Muscle of leg (tissue), 11 donors: Measurements from ENCODE around the gene ITPR2. TPM values are rescaled to one million over a fixed set of nuclear protein-coding genes. Genes with fewer than 3 reads are reported as not detected.
"Not testable (repeated sequence)": the region's sequence is repeated elsewhere in the genome, so short reads cannot be mapped to it uniquely, and the experiment has no call there.

Experiments
- DNase-seq: peaks from one replicate; pipeline ENCODE4 v3.0.0; 2013
- H3K27ac ChIP-seq: one replicate; pipeline ENCODE4 v1.5.1; 2013; ENCODE audit warnings: mild to moderate bottlenecking, low read length, control low read depth
- H3K27me3 ChIP-seq: one replicate; pipeline ENCODE4 v1.6.1; 2013; ENCODE audit warnings: low read length; ENCODE audit not compliant: control insufficient read depth, insufficient read depth
- H3K36me3 ChIP-seq: one replicate; pipeline ENCODE4 v1.6.1; 2013; ENCODE audit warnings: low read length; ENCODE audit not compliant: control insufficient read depth, insufficient read depth
- H3K4me1 ChIP-seq: one replicate; pipeline ENCODE4 v1.6.1; 2013; ENCODE audit warnings: low read length; ENCODE audit not compliant: control insufficient read depth, insufficient read depth
- H3K4me3 ChIP-seq: one replicate; pipeline ENCODE4 v1.5.1; 2013; ENCODE audit warnings: low read length, control low read depth
- H3K9me3 ChIP-seq: replicated peaks from 2 replicates; pipeline ENCODE4 v1.6.1; 2013; ENCODE audit warnings: low read depth, low read length; ENCODE audit not compliant: control insufficient read depth
- WGBS: methylation state at CpG from one replicate; pipeline ENCODE4 v1.1.5; 2013; ENCODE audit warnings: missing lambda C conversion rate; ENCODE audit not compliant: insufficient coverage; 5-methylcytosine and 5-hydroxymethylcytosine counted together
- polyA plus RNA-seq, 8 donors: library from polyadenylated mRNA; unstranded; fragments of 120-200 nt; gene quantifications; one replicate each; pipeline versions ENCODE4 v1.2.1 to v1.2.3, GENCODE V29; 2013; ENCODE audit warnings: inconsistent platforms in 1 of 8, low replicate concordance in 1 of 8; ENCODE audit not compliant: insufficient read length in 8 of 8, insufficient read depth in 1 of 8
- total RNA-seq: library from RNA; stranded (reverse); fragments of 120-200 nt; gene quantifications from one replicate; pipeline ENCODE4 v1.2.4, GENCODE V29; 2013

The ITPR2 gene
- total and polyA plus RNA-seq, 9 donors: 1.9 to 5.8 (median 3.5) TPM

GRCh38 chr12:26617513-26617912 lies 215.5 kb downstream of the ITPR2 start:
- Histone ChIP-seq H3K4me3 (no peak overlapping the region), H3K27me3 (no peaks in the 10 kb centered on the region), H3K27ac (no peak overlapping the region), H3K36me3 (no peaks in the 10 kb centered on the region), H3K4me1 (peaks cover 2% of the 10 kb centered on the region), H3K9me3 (no peaks in the 10 kb centered on the region)
- WGBS: 91% methylated on average over 1 of the region's 1 CpG
- no peak for DNase-seq

GRCh38 chr12:26614011-26614616 lies 218.9 kb downstream of the ITPR2 start:
- Histone ChIP-seq H3K9me3 (no peaks in the 10 kb centered on the region), H3K27ac (no peak overlapping the region), H3K36me3 (no peaks in the 10 kb centered on the region), H3K4me3 (no peak overlapping the region), H3K4me1 (no peaks in the 10 kb centered on the region), H3K27me3 (no peaks in the 10 kb centered on the region)
- 80% methylated on average over 1 of the region's 3 CpGs for WGBS
- DNase-seq: peak; percentile 29

- Histone ChIP-seq H3K27ac (no peak overlapping the region), H3K9me3 (no peaks in the 10 kb centered on the region), H3K4me3 (no peak overlapping the region), H3K4me1 (no peaks in the 10 kb centered on the region), H3K36me3 (no peaks in the 10 kb centered on the region), H3K27me3 (no peaks in the 10 kb centered on the region)
- no CpG with 5 or more reads among the region's 2 CpGs for WGBS
- no peak for DNase-seq
Observed at GRCh38 chr12:26612203-26612602, 220.8 kb downstream of the ITPR2 start.

- DNase-seq: no peak
- Histone ChIP-seq H3K27me3 (no peaks in the 10 kb centered on the region), H3K4me3 (no peak overlapping the region), H3K27ac (no peak overlapping the region), H3K4me1 (no peaks in the 10 kb centered on the region), H3K36me3 (no peaks in the 10 kb centered on the region), H3K9me3 (no peaks in the 10 kb centered on the region)
- no CpG with 5 or more reads among the region's 6 CpGs for WGBS
Observed at GRCh38 chr12:26611598-26611997, 221.4 kb downstream of the ITPR2 start.

GRCh38 chr12:26610774-26611173 lies 222.2 kb downstream of the ITPR2 start:
- no peak for DNase-seq
- Histone ChIP-seq H3K27me3 (no peaks in the 10 kb centered on the region), H3K36me3 (no peaks in the 10 kb centered on the region), H3K27ac (no peak overlapping the region), H3K4me1 (no peaks in the 10 kb centered on the region), H3K9me3 (no peaks in the 10 kb centered on the region), H3K4me3 (no peak overlapping the region)
- 89% methylated on average over 7 of the region's 8 CpGs for WGBS

GRCh38 chr12:26609986-26610385 lies 223.0 kb downstream of the ITPR2 start:
- no CpG with 5 or more reads among the region's 1 CpG for WGBS

GRCh38 chr12:26608706-26609105 lies 224.3 kb downstream of the ITPR2 start:
- H3K27ac ChIP-seq: no peak overlapping the region
- H3K9me3 ChIP-seq: no peaks in the 10 kb centered on the region
- no peak overlapping the region for H3K4me3 ChIP-seq
- H3K36me3 ChIP-seq: no peaks in the 10 kb centered on the region
- H3K27me3 ChIP-seq: no peaks in the 10 kb centered on the region
- no peaks in the 10 kb centered on the region for H3K4me1 ChIP-seq
- no CpG with 5 or more reads among the region's 2 CpGs for WGBS
- DNase-seq: peak; percentile 56

More at GRCh38 chr12:26609986-26610385, 223.0 kb downstream of the ITPR2 start:
- DNase-seq: no peak
- H3K4me3 ChIP-seq: no peak overlapping the region
- H3K36me3 ChIP-seq: no peaks in the 10 kb centered on the region
- no peaks in the 10 kb centered on the region for H3K9me3 ChIP-seq
- H3K27me3 ChIP-seq: no peaks in the 10 kb centered on the region
- no peaks in the 10 kb centered on the region for H3K4me1 ChIP-seq
- no peak overlapping the region for H3K27ac ChIP-seq

- Histone ChIP-seq H3K9me3 (no peaks in the 10 kb centered on the region), H3K27ac (no peak overlapping the region), H3K4me3 (no peak overlapping the region), H3K4me1 (no peaks in the 10 kb centered on the region), H3K36me3 (no peaks in the 10 kb centered on the region), H3K27me3 (no peaks in the 10 kb centered on the region)
- WGBS: 89% methylated on average over 7 of the region's 12 CpGs
- no peak for DNase-seq
Observed at GRCh38 chr12:26608273-26608672, 224.7 kb downstream of the ITPR2 start.

- H3K4me1 ChIP-seq: no peaks in the 10 kb centered on the region
- no peaks in the 10 kb centered on the region for H3K36me3 ChIP-seq
- no peak for DNase-seq
Observed at GRCh38 chr12:26606911-26607310, 226.1 kb downstream of the ITPR2 start.

GRCh38 chr12:26604813-26605212 lies 228.2 kb downstream of the ITPR2 start:
- no CpG with 5 or more reads among the region's 7 CpGs for WGBS

More at GRCh38 chr12:26606911-26607310, 226.1 kb downstream of the ITPR2 start:
- H3K4me3 ChIP-seq: no peak overlapping the region
- H3K9me3 ChIP-seq: no peaks in the 10 kb centered on the region
- H3K27me3 ChIP-seq: no peaks in the 10 kb centered on the region
- no peak overlapping the region for H3K27ac ChIP-seq

More at GRCh38 chr12:26604813-26605212, 228.2 kb downstream of the ITPR2 start:
- H3K36me3 ChIP-seq, DNase-seq, H3K4me3 ChIP-seq, H3K27ac ChIP-seq, H3K27me3 ChIP-seq, H3K9me3 ChIP-seq, H3K4me1 ChIP-seq: not testable (repeated sequence)
